GM10248 (cell line): ENCODE data around the gene TNFAIP3.

ENCODE experiments used
- CTCF ChIA-PET: fragments of 300-600 bp; sonication (Branson Sonifier 250); formaldehyde crosslinking; extraction: SDS; loops from one replicate; lab custom pipeline; 2021; ENCODE audit warnings: antibody characterized with exemption; lab: Yijun Ruan, JAX
- POLR2A ChIA-PET: fragments of 350-650 bp; sonication (Branson Sonifier 250); formaldehyde crosslinking; extraction: SDS; loops from one replicate; lab custom pipeline; 2020; ENCODE audit warnings: antibody characterized with exemption; lab: Yijun Ruan, JAX
- DNase-seq: peaks from one replicate; pipeline ENCODE4 v3.0.0; 2012; ENCODE audit errors: extremely low spot score
- TF ChIP-seq, protein P1 (sequence below): IDR thresholded peaks from 2 replicates; pipeline ENCODE4 v1.5.1; 2012; ENCODE audit warnings: mild to moderate bottlenecking, low read depth; ENCODE audit errors: extremely low read depth, missing control alignments, control extremely low read depth

TNFAIP3 gene

GRCh38 chr6:137864812-137865508 is 2.1 kb upstream of the TNFAIP3 start:
- CTCF ChIA-PET, result interaction anchor here (0.7 to 9.4 kb wide), 11 partner anchors 13 to 157 kb away, joined by 3 to 72 read pairs (median 4); no protein-coding TSS in a partner anchor
- POLR2A ChIA-PET, result no interaction called here
- no peak for DNase-seq
- TF ChIP-seq, protein P1, sequence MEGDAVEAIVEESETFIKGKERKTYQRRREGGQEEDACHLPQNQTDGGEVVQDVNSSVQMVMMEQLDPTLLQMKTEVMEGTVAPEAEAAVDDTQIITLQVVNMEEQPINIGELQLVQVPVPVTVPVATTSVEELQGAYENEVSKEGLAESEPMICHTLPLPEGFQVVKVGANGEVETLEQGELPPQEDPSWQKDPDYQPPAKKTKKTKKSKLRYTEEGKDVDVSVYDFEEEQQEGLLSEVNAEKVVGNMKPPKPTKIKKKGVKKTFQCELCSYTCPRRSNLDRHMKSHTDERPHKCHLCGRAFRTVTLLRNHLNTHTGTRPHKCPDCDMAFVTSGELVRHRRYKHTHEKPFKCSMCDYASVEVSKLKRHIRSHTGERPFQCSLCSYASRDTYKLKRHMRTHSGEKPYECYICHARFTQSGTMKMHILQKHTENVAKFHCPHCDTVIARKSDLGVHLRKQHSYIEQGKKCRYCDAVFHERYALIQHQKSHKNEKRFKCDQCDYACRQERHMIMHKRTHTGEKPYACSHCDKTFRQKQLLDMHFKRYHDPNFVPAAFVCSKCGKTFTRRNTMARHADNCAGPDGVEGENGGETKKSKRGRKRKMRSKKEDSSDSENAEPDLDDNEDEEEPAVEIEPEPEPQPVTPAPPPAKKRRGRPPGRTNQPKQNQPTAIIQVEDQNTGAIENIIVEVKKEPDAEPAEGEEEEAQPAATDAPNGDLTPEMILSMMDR, result no peak

- ChIA-PET POLR2A (interaction anchor here (1.0 kb wide), 2 partner anchors 42 to 62 kb away, joined by 3 to 4 read pairs; no protein-coding TSS in a partner anchor), CTCF (interaction anchor here (0.6 to 9.4 kb wide), 42 partner anchors 8 to 214 kb away, joined by 3 to 138 read pairs (median 4); no protein-coding TSS in a partner anchor)
- TF ChIP-seq, protein P1, result no peak
- DNase-seq, result peak; percentile 54
Observed at GRCh38 chr6:137866200-137866913, 702 bp upstream of the TNFAIP3 start.

- ChIA-PET POLR2A (interaction anchor here (1.0 kb wide), 2 partner anchors 41 to 164 kb away, joined by 3 read pairs; no protein-coding TSS in a partner anchor), CTCF (interaction anchor here (0.6 to 9.4 kb wide), 56 partner anchors 9 to 241 kb away, joined by 3 to 138 read pairs (median 4); no protein-coding TSS in a partner anchor)
- DNase-seq, result no peak
- TF ChIP-seq, protein P1, result no peak
Observed at GRCh38 chr6:137867685-137868509, 838 bp downstream of the TNFAIP3 start.

GRCh38 chr6:137868721-137869548 is 1.9 kb downstream of the TNFAIP3 start:
- ChIA-PET CTCF (interaction anchor here (1.0 to 9.4 kb wide), 26 partner anchors 10 to 211 kb away, joined by 3 to 138 read pairs (median 9); no protein-coding TSS in a partner anchor), POLR2A (interaction anchor here (0.9 to 1.0 kb wide), 2 partner anchors 165 kb away, joined by 3 to 4 read pairs; no protein-coding TSS in a partner anchor)
- no peak for DNase-seq
- TF ChIP-seq, protein P1, result peak; percentile 65

DNA sequence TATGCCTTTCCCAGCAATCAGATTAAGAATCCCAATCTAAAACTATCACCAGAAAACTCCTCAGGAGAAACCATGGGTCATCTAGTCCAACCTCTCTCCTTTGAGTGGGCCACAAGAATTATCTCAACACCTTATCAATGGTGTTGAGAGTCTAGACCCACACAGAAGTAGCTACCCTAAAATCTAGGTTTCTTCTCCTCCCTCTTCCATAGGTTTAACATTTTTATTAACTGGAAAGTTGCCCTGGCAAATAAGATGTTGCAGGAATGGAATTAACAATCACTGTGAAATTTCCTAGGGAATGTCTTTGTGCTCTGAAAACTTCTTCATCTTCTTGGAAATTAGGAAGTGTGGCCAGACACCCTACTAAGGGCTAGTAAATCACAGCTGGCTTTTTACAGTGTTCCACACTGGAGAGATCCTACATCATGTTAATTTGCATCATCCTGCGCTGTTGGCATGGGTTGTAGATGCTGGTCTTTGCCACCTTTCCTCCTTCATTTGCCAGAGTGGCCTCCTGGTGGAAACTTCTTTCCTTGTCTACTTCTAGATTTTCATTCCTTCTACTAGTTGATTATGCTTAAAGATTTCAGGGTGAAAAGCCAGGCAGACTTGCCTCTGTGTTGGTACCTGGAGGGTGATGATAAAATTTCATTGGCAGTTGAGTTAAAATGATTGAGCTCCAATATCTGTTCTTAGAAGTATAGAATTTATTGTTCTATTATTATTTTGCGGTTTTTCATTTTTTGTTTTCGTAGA is 2.7 kb downstream of the TNFAIP3 start:
- POLR2A ChIA-PET, result interaction anchor here (0.6 to 3.2 kb wide), 3 partner anchors 12 to 166 kb away, joined by 4 to 14 read pairs (median 4); no protein-coding TSS in a partner anchor
- TF ChIP-seq, protein P1, result no peak
- no peak for DNase-seq
- CTCF ChIA-PET, result interaction anchor here (0.7 to 9.4 kb wide), 32 partner anchors 10 to 212 kb away, joined by 3 to 138 read pairs (median 5); no protein-coding TSS in a partner anchor
